ENCODE results near the gene ANOS1.

ANOS1 gene

GRCh38 chrX:8720136-8720535 is 11.8 kb downstream of the ANOS1 start:
- DNase-seq (ENCODE audit: low read depth) = no peak

GRCh38 chrX:8717354-8717753 is 14.6 kb downstream of the ANOS1 start:
- no peak for DNase-seq (ENCODE audit: low read depth)

GRCh38 chrX:8714164-8714563 is 17.8 kb downstream of the ANOS1 start:
- DNase-seq (ENCODE audit: low read depth) = no peak

GRCh38 chrX:8711401-8711800 is 20.5 kb downstream of the ANOS1 start:
- DNase-seq (ENCODE audit: low read depth) = no peak

- no peak for DNase-seq (ENCODE audit: low read depth)
Measured at GRCh38 chrX:8704184-8704583, 27.8 kb downstream of the ANOS1 start.

- DNase-seq (ENCODE audit: low read depth) = no peak
Measured at GRCh38 chrX:8692871-8693270, 39.1 kb downstream of the ANOS1 start.

GRCh38 chrX:8689473-8689872 is 42.5 kb downstream of the ANOS1 start:
- no peak for DNase-seq (ENCODE audit: low read depth)

GRCh38 chrX:8688776-8689175 is 43.2 kb downstream of the ANOS1 start:
- DNase-seq (ENCODE audit: low read depth) = no peak

- no peak for DNase-seq (ENCODE audit: low read depth)
Measured at GRCh38 chrX:8684201-8684965, 47.6 kb downstream of the ANOS1 start.

- DNase-seq (ENCODE audit: low read depth) = no peak
Measured at GRCh38 chrX:8683687-8684086, 48.2 kb downstream of the ANOS1 start.

GRCh38 chrX:8679550-8679949 is 52.4 kb downstream of the ANOS1 start:
- no peak for DNase-seq (ENCODE audit: low read depth)

- DNase-seq (ENCODE audit: low read depth) = no peak
Measured at GRCh38 chrX:8675006-8675630, 56.8 kb downstream of the ANOS1 start.

- no peak for DNase-seq (ENCODE audit: low read depth)
Measured at GRCh38 chrX:8673201-8673600, 58.7 kb downstream of the ANOS1 start.

- DNase-seq (ENCODE audit: low read depth) = no peak
Measured at GRCh38 chrX:8672176-8672575, 59.8 kb downstream of the ANOS1 start.

GRCh38 chrX:8668813-8669212 is 63.1 kb downstream of the ANOS1 start:
- DNase-seq (ENCODE audit: low read depth) = no peak

- DNase-seq (ENCODE audit: low read depth) = no peak
Measured at GRCh38 chrX:8663325-8663724, 68.6 kb downstream of the ANOS1 start.

- DNase-seq (ENCODE audit: low read depth) = no peak
Measured at GRCh38 chrX:8657883-8658282, 74.1 kb downstream of the ANOS1 start.

GRCh38 chrX:8653956-8654355 is 78.0 kb downstream of the ANOS1 start:
- no peak for DNase-seq (ENCODE audit: low read depth)

- DNase-seq (ENCODE audit: low read depth) = no peak
Measured at GRCh38 chrX:8649969-8650368, 82.0 kb downstream of the ANOS1 start.

GRCh38 chrX:8647176-8647575 is 84.8 kb downstream of the ANOS1 start:
- DNase-seq (ENCODE audit: low read depth) = no peak

- DNase-seq (ENCODE audit: low read depth) = no peak
Measured at GRCh38 chrX:8639949-8640475, 91.9 kb downstream of the ANOS1 start.

- no peak for DNase-seq (ENCODE audit: low read depth)
Measured at GRCh38 chrX:8636497-8636896, 95.4 kb downstream of the ANOS1 start.

- DNase-seq (ENCODE audit: low read depth) = no peak
Measured at GRCh38 chrX:8635812-8636211, 96.1 kb downstream of the ANOS1 start.

GRCh38 chrX:8632924-8633323 is 99.0 kb downstream of the ANOS1 start:
- DNase-seq (ENCODE audit: low read depth) = no peak

Data from activated T-cell treated with anti-CD3 and anti-CD28 coated beads for 48 hours (primary cell).